Activated naive CD8-positive, alpha-beta T cell treated with anti-CD3 and anti-CD28 coated beads for 36 hours (primary cell): ENCODE results near the gene KCNQ2. TPM values are rescaled to one million over a fixed set of nuclear protein-coding genes. Genes with fewer than 3 reads are reported as not detected.

Experiments used
- DNase-seq: peaks from one replicate; pipeline ENCODE4 v3.0.0; 2021
- H3K27ac Mint-ChIP-seq: one replicate; pipeline ENCODE4 v1.8.0; 2022; ENCODE audit warnings: mild to moderate bottlenecking, moderate library complexity, mixed read lengths
- H3K27me3 Mint-ChIP-seq: one replicate; pipeline ENCODE4 v1.8.0; 2022; ENCODE audit warnings: mild to moderate bottlenecking, mixed read lengths
- H3K36me3 Mint-ChIP-seq: one replicate; pipeline ENCODE4 v1.8.0; 2021; ENCODE audit warnings: mild to moderate bottlenecking, mixed read lengths
- H3K4me1 Mint-ChIP-seq: one replicate; pipeline ENCODE4 v1.8.0; 2021; ENCODE audit warnings: mixed read lengths
- H3K4me3 Mint-ChIP-seq: one replicate; pipeline ENCODE4 v1.8.0; 2022; ENCODE audit warnings: mild to moderate bottlenecking, moderate library complexity, mixed read lengths
- H3K9me3 Mint-ChIP-seq: one replicate; pipeline ENCODE4 v1.8.0; 2022; ENCODE audit warnings: mixed read lengths
- total RNA-seq, 2 experiments: library from RNA; stranded (reverse); gene quantifications; one replicate each; pipeline ENCODE4 v1.2.3, GENCODE V29; 2021

The KCNQ2 gene
- total RNA-seq, 2 experiments from 2014 or later = 0.19 TPM; not detected in 1

DNA sequence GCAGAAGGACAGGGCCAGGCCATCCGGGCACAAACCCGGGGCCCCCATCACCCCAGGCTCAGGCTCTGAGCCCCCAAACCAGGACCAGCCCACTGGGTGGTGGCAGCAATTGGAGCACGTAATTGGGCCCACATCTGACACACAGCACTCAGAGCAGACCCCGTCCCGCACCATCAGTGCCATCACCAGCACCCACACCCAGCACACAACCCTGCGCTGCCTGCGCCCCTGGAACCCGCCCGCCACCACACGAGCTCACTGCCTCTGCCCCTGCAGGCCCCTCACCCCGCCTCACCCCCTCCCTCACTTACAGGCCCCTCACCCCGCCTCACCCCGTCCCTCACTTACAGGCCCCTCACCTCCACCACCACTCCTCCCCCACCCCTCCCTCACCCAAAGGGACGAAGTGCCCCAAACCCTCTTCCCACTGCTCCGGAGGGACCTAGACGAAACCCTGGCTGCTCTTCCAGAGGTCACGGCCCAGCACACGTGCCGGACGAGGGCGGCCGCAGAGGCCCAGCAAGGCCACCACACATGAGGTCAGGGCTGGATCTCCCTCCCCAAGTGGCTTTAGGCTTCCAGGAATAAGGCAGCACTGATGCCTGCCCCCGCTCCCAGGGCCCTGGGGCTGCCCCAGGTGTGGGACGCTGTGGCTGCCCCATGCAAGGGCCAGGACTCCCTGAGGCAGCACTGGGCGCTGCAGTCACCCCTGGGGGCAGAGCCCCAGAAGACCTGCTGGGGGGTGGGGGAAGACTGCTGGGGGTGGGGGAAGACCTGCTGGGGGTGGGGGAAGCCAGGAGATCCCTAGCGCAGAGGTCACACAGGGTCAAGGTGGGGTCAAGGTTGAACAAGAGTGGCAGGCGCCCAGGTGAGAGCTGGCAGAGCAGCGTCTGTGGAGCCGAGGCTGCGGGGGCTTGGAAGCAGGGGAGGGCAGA, 22.4 kb downstream of the KCNQ2 start:
- H3K4me3 Mint-ChIP-seq = no peak overlapping the region
- H3K27me3 Mint-ChIP-seq = peaks cover 36% of the 10 kb centered on the region
- H3K4me1 Mint-ChIP-seq = peaks cover 3% of the 10 kb centered on the region
- no peak overlapping the region for H3K27ac Mint-ChIP-seq
- H3K36me3 Mint-ChIP-seq = no peaks in the 10 kb centered on the region
- no peaks in the 10 kb centered on the region for H3K9me3 Mint-ChIP-seq
- no peak for DNase-seq

DNA sequence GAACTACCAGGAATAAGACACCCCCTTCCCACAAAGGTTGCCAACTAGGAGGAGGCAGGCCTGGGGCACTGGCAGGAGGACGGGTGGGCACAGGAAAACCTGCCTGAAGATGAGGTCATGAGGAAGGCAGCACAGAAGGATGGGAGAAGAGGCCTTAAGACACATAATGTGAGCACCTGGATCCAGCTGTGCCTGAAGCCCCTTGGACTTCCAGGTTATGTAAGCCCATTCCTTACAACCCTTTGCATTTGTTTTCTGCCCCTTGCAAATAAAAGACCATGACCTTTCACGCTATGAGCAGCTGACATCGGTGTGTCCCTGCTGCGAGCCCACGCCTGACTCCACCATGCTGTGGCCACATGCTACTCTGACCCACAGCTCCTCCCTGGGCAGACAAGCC, 23.4 kb downstream of the KCNQ2 start:
- Mint-ChIP-seq H3K9me3 (no peaks in the 10 kb centered on the region), H3K4me3 (no peak overlapping the region), H3K4me1 (no peaks in the 10 kb centered on the region), H3K27ac (no peak overlapping the region), H3K36me3 (no peaks in the 10 kb centered on the region), H3K27me3 (peaks cover 25% of the 10 kb centered on the region)
- DNase-seq = no peak

DNA sequence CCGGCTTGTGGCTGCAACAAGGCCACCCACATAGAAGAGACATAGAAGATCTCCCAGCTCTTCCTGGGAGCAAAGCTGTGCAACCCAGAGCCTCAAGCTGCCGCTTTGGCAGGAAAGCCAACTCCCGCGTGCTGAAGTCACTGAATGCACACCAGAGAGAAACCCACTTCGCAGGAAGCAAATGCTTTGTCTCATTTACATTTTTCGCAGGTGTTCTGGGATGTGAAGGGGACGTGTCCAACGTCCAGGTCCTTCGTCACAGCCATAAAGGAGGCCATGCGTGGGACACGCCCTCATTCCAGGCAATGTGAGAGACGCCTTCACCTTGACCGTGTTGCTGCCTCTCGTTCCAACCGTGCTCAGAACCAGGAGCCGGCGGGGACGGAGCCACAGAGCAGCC, 24.4 kb downstream of the KCNQ2 start:
- Mint-ChIP-seq H3K9me3 (peaks cover 3% of the 10 kb centered on the region), H3K4me1 (no peaks in the 10 kb centered on the region), H3K27ac (no peak overlapping the region), H3K27me3 (peaks cover 16% of the 10 kb centered on the region), H3K36me3 (no peaks in the 10 kb centered on the region), H3K4me3 (no peak overlapping the region)
- DNase-seq = no peak

DNA sequence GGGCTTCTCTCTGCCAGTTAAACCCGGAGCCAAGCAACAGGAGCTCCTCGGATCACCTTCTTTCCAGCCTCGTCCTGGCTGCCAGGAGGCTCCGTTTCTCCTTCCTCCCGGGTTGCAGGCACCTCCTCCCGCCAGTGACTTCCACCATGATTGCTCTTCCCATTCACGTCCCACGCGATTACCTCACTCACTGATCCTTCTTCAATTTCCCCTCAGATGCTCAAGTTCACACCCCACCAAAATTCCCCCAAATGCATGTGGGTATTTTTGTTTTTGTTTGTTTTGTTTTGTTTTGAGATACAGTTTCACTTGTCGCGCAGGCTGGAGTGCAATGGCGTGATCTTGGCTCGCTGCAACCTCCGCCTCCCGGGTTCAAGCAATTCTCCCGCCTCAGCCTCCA, 25.1 kb downstream of the KCNQ2 start:
- DNase-seq = no peak
- Mint-ChIP-seq H3K4me1 (peaks cover 1% of the 10 kb centered on the region), H3K9me3 (peaks cover 5% of the 10 kb centered on the region), H3K27ac (no peak overlapping the region), H3K36me3 (no peaks in the 10 kb centered on the region), H3K27me3 (peaks cover 16% of the 10 kb centered on the region), H3K4me3 (no peak overlapping the region)

DNA sequence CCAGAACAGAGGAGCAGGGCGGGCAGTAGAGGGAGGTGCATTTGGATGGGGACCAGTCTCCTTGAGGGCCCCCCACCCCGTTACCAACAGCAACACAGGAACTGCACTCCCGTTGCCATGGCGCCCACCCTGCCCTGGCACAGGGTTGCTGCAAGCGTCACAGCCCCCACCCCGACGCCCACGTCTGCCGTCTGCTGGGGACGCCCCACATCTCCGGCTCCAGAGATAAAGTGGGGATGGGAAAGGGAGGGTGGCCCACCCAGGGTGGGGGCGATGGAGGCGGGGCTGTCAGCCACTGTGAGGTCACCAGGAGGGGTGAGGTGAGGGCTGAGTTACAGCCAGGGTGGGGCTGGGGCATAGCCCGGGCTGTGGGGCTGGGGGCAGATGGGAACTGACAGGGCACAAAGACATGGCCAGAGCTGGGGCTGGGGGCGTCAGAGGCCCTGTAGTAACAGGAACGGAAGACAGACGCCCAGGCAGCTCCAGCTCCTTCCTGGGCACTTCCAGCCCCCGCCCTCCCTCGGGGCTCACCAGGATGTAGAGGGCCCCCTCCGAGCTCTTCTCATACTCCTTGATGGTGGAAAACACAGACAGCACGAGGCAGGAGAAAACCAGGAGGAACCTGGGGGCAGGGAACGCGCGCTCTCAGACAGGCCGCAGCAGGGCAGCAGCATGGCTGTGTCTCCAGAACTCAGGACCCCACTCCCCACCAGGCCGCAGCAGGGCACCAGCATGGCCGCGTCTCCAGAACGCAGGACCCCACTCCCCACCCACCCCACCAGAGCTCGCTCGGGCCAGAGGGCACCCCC, 26.0 kb downstream of the KCNQ2 start:
- Mint-ChIP-seq H3K27ac (no peak overlapping the region), H3K4me1 (peaks cover 10% of the 10 kb centered on the region), H3K9me3 (peaks cover 7% of the 10 kb centered on the region), H3K36me3 (no peaks in the 10 kb centered on the region), H3K4me3 (no peak overlapping the region), H3K27me3 (peaks cover 16% of the 10 kb centered on the region)
- no peak for DNase-seq

DNA sequence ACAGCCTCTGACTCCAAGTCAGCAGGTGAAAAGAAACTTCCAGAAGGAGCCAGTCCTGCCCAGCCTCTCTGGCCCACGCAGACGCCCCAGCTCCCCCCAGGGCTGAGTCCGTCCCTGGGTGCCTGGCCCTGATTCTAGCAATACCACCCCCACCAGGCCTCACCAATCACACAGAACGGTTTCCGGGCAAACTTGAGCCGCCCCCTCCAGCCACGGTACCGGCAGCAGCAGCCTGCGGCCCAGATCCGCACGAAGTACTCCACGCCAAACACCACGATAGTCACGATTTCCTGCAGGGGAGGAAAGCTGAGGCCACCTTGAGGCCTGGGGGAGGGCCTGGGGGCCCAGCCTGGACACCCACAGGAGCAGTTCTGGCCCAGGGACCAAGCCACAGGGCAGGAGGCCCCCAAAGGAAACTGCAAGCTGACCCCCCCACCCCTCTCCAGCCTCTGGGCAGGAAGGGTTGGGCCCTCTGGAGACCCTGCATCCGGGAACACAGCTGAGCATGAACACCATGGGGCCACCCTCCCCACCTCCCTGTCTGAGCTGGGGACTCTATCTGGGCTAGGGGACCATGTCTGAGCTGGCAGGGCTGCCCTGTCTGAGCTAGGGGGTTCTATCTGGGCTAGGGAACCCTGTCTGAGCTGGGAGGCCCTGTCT, 27.2 kb downstream of the KCNQ2 start:
- H3K36me3 Mint-ChIP-seq = no peaks in the 10 kb centered on the region
- no peak for DNase-seq
- no peak overlapping the region for H3K4me3 Mint-ChIP-seq
- H3K27me3 Mint-ChIP-seq = peaks cover 16% of the 10 kb centered on the region
- H3K27ac Mint-ChIP-seq = no peak overlapping the region
- H3K9me3 Mint-ChIP-seq = peaks cover 7% of the 10 kb centered on the region
- peaks cover 16% of the 10 kb centered on the region for H3K4me1 Mint-ChIP-seq

DNA sequence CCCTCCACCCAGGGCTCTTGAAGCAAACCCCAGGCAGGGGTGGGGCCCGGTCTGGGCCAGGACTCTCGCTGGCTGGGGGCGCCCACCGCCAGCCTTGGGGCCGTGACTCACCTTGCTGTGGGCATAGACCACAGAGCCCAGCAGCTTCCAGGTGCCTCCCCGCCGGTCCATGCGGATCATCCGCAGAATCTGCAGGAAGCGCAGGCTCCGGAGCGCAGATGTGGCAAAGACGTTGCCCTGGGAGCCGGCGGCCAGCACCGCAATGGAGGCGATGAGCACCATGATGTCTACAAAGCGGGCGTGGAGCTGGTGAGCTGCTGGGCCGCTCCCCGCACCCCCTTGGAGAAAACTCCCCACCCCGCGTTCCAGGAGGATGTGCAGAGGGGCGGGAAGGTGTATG, 27.9 kb downstream of the KCNQ2 start:
- Mint-ChIP-seq H3K36me3 (no peaks in the 10 kb centered on the region), H3K27me3 (peaks cover 16% of the 10 kb centered on the region), H3K9me3 (peaks cover 7% of the 10 kb centered on the region), H3K4me1 (peaks cover 16% of the 10 kb centered on the region), H3K4me3 (no peak overlapping the region), H3K27ac (no peak overlapping the region)
- DNase-seq = no peak

DNA sequence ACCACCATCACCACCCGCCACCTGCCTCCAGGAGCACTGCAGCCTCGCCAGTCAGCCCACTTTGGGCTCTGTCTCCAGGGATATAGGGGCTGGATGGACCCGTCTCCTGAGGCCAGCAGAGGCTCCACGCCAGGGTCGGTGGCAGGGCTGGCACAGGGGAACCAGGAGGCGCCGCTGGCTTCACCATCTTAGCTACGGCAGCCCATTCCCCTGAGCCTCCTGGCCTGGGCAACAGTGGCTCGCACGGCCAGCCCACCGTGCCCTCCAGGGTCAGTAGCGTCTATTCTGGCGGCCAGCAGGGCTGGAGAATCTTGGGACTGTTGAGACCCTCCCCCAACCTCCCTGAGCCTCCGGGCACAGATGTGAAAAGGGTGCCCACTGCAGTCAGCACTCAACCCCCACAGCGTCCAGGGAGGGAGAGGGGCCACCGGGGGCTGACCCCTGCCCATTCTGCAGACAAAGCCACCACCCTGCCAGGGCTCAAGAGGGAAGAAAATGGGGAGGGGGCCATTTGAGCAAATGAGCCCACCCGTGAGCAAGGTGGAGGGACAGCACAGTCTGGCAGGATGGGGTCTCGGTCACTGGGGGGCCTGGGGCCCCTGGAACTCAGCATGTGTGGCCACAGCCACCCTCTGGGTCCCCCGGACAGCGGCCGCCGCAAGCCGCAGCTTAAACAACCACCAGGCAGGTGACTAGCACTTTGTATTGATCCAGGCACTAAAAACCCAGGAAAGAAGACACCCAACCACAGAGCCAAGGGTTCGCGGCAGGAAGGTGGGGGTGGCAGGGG, 28.7 kb downstream of the KCNQ2 start:
- H3K27ac Mint-ChIP-seq = no peak overlapping the region
- no peaks in the 10 kb centered on the region for H3K36me3 Mint-ChIP-seq
- peaks cover 16% of the 10 kb centered on the region for H3K4me1 Mint-ChIP-seq
- no peak for DNase-seq
- H3K9me3 Mint-ChIP-seq = peaks cover 7% of the 10 kb centered on the region
- H3K27me3 Mint-ChIP-seq = peaks cover 20% of the 10 kb centered on the region
- H3K4me3 Mint-ChIP-seq = no peak overlapping the region

DNA sequence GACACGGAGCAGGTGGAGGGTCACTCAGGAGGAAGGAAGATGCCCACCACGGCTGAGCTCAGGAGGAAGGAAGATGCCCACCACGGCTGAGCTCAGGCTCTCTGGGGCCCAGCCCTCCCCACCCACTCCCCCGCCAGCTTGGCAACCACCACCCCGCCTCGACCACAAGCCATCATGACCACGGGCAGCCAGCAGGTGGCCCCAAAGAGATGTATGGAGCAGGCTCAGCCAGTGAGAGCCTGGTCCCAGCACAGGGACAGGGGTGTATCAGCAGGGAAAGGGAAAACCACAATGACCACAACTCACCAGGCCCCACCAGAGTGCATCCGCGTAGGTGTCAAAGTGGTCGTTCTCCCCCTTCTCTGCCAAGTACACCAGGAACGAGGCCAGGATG, 30.4 kb downstream of the KCNQ2 start:
- no peaks in the 10 kb centered on the region for H3K36me3 Mint-ChIP-seq
- H3K27ac Mint-ChIP-seq = peak overlapping the region; percentile 70
- DNase-seq = peak; percentile 72
- no peak overlapping the region for H3K4me3 Mint-ChIP-seq
- peaks cover 7% of the 10 kb centered on the region for H3K9me3 Mint-ChIP-seq
- peaks cover 10% of the 10 kb centered on the region for H3K27me3 Mint-ChIP-seq
- peaks cover 16% of the 10 kb centered on the region for H3K4me1 Mint-ChIP-seq

DNA sequence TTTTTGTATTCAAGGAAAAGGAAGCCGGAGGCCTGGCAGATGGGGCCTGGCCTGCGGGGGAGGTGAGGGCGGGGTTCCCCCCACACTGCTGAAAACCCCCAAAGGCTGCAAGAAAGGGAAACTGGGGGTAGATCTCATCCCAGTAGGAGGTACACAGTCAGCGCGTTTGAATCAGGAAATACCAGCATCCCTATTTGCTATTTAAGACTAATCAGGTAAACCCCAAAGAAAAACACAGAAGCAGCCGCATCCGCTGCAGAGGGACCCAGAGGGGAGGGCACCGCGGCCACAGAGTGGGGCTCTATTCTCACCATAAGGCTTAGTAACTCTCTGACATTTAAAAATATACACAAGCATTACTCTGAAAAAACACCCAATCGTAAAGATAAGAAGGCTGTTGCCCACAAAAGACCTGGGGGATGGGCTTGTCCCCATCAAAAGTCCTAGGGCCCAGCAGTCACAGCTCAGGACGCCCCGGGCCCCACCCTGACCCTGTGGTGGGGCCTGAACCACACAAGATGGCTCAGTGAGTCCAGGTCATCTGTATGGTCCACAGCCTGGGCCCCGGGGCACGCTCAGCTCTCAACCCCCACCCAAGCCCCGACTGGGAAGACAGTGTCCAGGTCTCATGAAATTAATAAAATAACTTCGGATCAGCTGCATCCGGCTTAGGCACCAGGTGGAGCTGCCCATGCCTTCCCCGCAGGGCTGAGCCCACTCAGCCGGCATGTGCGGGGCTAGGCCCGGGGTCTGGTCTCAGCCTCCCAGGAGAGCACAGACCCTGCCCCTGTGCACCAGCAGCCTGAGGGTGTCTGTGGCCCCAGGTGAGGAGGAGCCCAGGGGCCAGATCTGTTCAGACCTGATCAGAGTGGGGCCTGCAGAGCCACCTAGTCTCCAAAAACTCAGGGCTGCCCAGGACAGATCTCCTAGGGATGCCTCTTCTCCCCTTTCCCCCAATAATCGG, 31.0 kb downstream of the KCNQ2 start:
- Mint-ChIP-seq H3K9me3 (peaks cover 7% of the 10 kb centered on the region), H3K27me3 (peaks cover 9% of the 10 kb centered on the region), H3K4me1 (peaks cover 16% of the 10 kb centered on the region), H3K4me3 (peak overlapping the region; percentile 40), H3K27ac (peak overlapping the region; percentile 64), H3K36me3 (no peaks in the 10 kb centered on the region)
- DNase-seq = peak; percentile 73

DNA sequence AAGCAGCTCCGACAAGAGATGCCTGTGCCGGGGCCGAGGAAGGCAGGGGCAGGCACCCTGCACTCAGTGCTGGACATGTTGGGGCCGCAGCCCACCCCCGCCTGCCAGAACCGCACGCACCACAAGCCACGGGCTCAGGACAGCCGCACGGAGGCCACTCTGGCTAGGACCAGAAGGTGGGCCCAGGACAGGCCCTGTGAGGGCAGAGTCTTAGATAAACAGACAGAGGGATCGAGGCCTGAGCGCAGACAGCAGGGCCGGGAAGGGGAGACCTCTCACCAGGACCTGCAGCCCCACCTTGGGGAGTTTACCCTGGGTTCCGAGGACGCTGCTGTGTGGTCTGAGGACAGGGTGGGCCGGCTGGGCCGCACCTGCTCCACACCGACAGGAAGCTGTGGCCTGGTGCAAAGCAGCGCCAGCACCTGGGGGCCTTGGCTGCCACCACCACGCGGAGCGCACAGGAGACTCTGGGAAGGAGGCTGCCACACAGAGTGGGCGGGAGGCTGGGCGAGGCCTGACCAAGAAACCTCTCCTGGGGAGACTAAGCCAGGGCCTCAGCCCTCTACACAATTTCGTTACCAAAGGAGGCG, 32.0 kb downstream of the KCNQ2 start:
- H3K27me3 Mint-ChIP-seq = peaks cover 9% of the 10 kb centered on the region
- no peak for DNase-seq
- H3K27ac Mint-ChIP-seq = no peak overlapping the region
- H3K36me3 Mint-ChIP-seq = no peaks in the 10 kb centered on the region
- no peak overlapping the region for H3K4me3 Mint-ChIP-seq
- H3K4me1 Mint-ChIP-seq = peaks cover 16% of the 10 kb centered on the region
- H3K9me3 Mint-ChIP-seq = peaks cover 7% of the 10 kb centered on the region

DNA sequence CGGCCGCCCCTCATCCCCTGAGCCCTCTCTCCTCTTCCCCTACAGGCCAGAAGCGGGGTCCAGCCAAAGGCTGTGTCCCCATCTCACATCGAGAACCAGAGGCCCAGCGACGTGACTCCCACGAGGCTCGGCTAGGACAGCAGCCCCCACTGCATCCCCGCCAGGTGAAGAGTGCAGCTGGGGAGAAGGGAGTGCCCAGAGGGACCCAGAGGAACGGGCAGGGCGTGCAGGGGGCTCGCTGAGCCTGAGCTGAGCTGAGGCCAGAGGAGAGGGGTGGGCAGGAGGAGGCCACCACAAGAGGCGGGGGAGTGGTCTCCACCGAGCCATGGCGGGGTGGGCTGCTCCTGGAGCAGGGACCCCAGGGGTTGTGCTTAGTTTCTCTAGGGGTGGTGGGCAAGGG, 32.6 kb downstream of the KCNQ2 start:
- Mint-ChIP-seq H3K27ac (no peak overlapping the region), H3K9me3 (peaks cover 7% of the 10 kb centered on the region), H3K4me3 (no peak overlapping the region), H3K36me3 (no peaks in the 10 kb centered on the region), H3K27me3 (peaks cover 12% of the 10 kb centered on the region), H3K4me1 (peaks cover 19% of the 10 kb centered on the region)
- no peak for DNase-seq

DNA sequence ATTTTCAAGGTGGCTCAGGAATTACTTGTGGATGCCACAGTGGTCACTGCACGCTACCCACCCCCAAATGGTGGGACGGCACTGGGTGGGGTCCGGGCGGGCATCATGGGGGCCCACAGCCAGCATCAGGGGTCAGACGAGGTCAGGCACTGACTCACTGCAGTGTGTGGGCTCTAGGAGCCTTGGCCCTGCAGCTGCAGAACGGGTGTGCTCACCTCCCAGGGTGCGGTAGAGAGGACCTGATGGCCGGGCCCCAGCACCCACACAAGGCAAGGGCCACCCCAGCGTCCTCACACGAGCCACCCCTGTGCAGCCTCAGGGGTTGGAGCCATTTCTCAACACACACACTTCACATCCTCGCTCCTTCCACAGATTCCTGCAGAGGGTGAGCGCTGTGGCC, 34.3 kb downstream of the KCNQ2 start:
- Mint-ChIP-seq H3K4me1 (peaks cover 22% of the 10 kb centered on the region), H3K27ac (no peak overlapping the region), H3K27me3 (peaks cover 12% of the 10 kb centered on the region), H3K36me3 (no peaks in the 10 kb centered on the region), H3K4me3 (no peak overlapping the region), H3K9me3 (peaks cover 5% of the 10 kb centered on the region)
- no peak for DNase-seq
